PC-3 (cell line): Measurements from ENCODE around the gene SORBS2.

Experiments used
- CTCF ChIP-seq: fragments of 300-600 bp; sonication (generic); conservative IDR thresholded peaks from 2 replicates; pipeline ENCODE4 v1.5.1; 2017; ENCODE audit warnings: antibody characterized with exemption, low read depth, mild to moderate bottlenecking, low read length
- EZH2 ChIP-seq: fragments of 300-600 bp; sonication (generic); IDR thresholded peaks from one replicate; pipeline ENCODE4 v1.6.1; 2017; ENCODE audit warnings: antibody characterized with exemption, mild to moderate bottlenecking, low read length; ENCODE audit not compliant: unreplicated experiment
- EZH2phosphoT487 ChIP-seq: fragments of 300-600 bp; sonication (generic); IDR thresholded peaks from 2 replicates; pipeline ENCODE4 v1.6.1; 2018; ENCODE audit warnings: mild to moderate bottlenecking, antibody characterized with exemption, low read length, borderline replicate concordance

DNA sequence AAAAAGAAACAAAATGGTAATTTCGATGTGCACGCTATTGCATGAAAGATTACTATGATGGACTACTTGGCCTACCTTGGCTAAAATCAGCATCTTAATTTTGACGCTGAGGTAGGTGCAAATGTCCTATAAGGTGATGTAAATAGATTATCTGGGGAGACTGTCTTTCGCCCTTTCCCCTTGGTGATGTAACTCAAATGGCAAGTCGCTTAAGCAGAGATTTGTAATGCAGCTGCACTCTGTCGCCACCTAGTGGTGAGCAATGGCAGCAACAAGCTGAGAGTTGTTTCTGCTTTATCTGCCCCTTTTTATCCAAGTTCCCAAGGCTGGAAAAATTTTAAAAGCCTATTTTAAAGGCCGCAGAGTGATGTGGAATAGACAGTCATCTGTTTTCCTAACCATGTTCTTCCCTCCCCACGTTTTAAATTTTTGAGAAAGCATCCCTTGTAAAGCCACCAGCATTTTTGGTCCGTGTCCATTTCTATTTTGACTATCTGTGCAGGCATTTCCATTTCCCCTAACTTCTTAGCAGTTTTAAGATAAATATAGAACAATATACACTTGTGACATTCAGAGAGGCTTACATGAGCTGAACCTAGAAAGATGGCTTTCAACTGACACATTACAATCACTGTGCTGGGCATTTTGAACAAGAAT is 214.3 kb downstream of the SORBS2 start:
- peak; percentile 94 for TF ChIP-seq CTCF
- TF ChIP-seq EZH2 = no peak
- no peak for TF ChIP-seq EZH2phosphoT487
